Ovary (tissue), 3 donors: ENCODE measurements around the gene AANAT.

Experiments used
- POLR2A ChIP-seq: fragments of 450-650 bp; IDR thresholded peaks from one replicate; pipeline ENCODE4 v1.6.1; 2017; ENCODE audit warnings: antibody characterized with exemption, mild to moderate bottlenecking, moderate library complexity
- TF ChIP-seq, protein P1 (sequence below), 3 donors: fragments of 450-650 bp in 2 of 3; fragments of 200-600 bp in 1 of 3; IDR thresholded peaks; one replicate each; pipeline versions ENCODE4 v1.5.1 to v1.8.0; 2016 to 2022; ENCODE audit warnings: antibody characterized with exemption in 3 of 3, mild to moderate bottlenecking in 1 of 3
- donor health status: DM: no; HTN: no; CAD: no.

DNA sequence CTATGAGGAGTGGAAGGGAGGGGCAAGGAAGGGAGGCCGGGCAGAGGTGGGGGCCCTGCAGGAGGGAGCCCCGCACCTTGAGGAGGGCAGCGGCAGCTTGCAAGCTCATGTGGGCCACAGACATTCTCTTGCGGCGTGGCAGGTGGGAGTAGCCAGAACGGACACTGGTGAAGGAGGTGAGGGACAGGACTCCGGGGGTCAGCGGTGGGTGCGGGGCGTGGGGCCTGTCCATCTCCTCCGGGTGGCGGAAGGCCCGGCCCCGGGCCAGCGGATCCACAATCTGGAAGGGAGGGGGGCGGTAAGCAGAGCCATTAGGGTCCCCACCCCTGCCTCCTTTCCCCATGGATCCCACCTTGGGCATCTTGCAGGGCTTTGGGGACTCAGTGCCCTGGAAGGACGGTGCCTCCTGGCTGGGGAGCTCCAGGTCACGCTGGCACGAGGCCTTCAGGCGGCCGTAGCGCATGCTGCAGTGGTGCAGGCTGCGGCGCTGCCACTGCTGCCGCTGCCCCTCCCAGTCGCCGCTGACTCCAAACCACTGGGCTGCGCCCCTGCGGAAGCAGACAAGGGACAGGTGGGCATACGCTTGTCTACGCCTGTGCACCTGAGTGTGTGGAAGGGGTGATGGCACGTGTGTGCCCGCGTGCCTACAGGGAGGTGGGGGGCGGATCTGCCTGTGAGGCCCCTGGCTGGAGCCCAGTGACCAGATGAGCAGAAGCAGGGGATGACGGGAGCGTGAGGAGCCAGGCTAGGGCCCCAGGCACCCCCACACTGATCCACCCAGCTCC, 11.5 kb downstream of the AANAT start:
- TF ChIP-seq POLR2A, result no peak
- TF ChIP-seq, protein P1, sequence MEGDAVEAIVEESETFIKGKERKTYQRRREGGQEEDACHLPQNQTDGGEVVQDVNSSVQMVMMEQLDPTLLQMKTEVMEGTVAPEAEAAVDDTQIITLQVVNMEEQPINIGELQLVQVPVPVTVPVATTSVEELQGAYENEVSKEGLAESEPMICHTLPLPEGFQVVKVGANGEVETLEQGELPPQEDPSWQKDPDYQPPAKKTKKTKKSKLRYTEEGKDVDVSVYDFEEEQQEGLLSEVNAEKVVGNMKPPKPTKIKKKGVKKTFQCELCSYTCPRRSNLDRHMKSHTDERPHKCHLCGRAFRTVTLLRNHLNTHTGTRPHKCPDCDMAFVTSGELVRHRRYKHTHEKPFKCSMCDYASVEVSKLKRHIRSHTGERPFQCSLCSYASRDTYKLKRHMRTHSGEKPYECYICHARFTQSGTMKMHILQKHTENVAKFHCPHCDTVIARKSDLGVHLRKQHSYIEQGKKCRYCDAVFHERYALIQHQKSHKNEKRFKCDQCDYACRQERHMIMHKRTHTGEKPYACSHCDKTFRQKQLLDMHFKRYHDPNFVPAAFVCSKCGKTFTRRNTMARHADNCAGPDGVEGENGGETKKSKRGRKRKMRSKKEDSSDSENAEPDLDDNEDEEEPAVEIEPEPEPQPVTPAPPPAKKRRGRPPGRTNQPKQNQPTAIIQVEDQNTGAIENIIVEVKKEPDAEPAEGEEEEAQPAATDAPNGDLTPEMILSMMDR (IDR thresholded peaks at IDR 0.05), result no peak
